ENCODE results near the gene CAPNS1. TPM values are rescaled to one million over a fixed set of nuclear protein-coding genes. Genes with fewer than 3 reads are reported as not detected.

Gene CAPNS1
- polyA plus RNA-seq: 1,000 to 10,000 TPM in 1 of 4 donors, 100 to 1,000 TPM in 3; 600 to 1,094 (median 775) TPM
- long read RNA-seq, donor 1, transcript CAPNS1-201 (11 exons, 1,918 nt): major isoform, 99 of 317 reads
- long read RNA-seq, donor 1, partial matches to known transcripts: 172 of 317 reads
- long read RNA-seq, donor 1, other reads (novel, unspliced or antisense): 45 of 317 reads
- long read RNA-seq, donor 2, transcript CAPNS1-201 (11 exons, 1,918 nt): major isoform, 28 of 43 reads
- long read RNA-seq, donor 2, partial matches to known transcripts: 7 of 43 reads
- long read RNA-seq, donor 2, other reads (novel, unspliced or antisense): 8 of 43 reads
- long read RNA-seq, donor 3, transcript CAPNS1-201 (11 exons, 1,918 nt): major isoform, 29 of 103 reads
- long read RNA-seq, donor 3, partial matches to known transcripts: 68 of 103 reads
- long read RNA-seq, donor 3, other reads (novel, unspliced or antisense): 5 of 103 reads
- long read RNA-seq, donor 4, partial matches to known transcripts: 0 of 2 reads
- long read RNA-seq, donor 4, other reads (novel, unspliced or antisense): 0 of 2 reads
- long read RNA-seq, donor 5, transcript CAPNS1-201 (11 exons, 1,918 nt): major isoform, 14 of 46 reads
- long read RNA-seq, donor 5, partial matches to known transcripts: 32 of 46 reads
- long read RNA-seq, donor 5, other reads (novel, unspliced or antisense): 0 of 46 reads
- long read RNA-seq, donor 6, transcript CAPNS1-201 (11 exons, 1,918 nt): major isoform, 50 of 100 reads
- long read RNA-seq, donor 6, partial matches to known transcripts: 36 of 100 reads
- long read RNA-seq, donor 6, other reads (novel, unspliced or antisense): 13 of 100 reads
- long read RNA-seq, donor 7, transcript CAPNS1-201 (11 exons, 1,918 nt): major isoform, 106 of 1,979 reads
- long read RNA-seq, donor 7, partial matches to known transcripts: 1,763 of 1,979 reads
- long read RNA-seq, donor 7, other reads (novel, unspliced or antisense): 107 of 1,979 reads
- long read RNA-seq, donor 8, transcript CAPNS1-201 (11 exons, 1,918 nt): major isoform, 9 of 14 reads
- long read RNA-seq, donor 8, partial matches to known transcripts: 5 of 14 reads
- long read RNA-seq, donor 8, other reads (novel, unspliced or antisense): 0 of 14 reads
- long read RNA-seq, donor 9, transcript CAPNS1-201 (11 exons, 1,918 nt): major isoform, 11 of 33 reads
- long read RNA-seq, donor 9, partial matches to known transcripts: 15 of 33 reads
- long read RNA-seq, donor 9, other reads (novel, unspliced or antisense): 7 of 33 reads
- long read RNA-seq, donor 10, transcript CAPNS1-201 (11 exons, 1,918 nt): major isoform, 41 of 107 reads
- long read RNA-seq, donor 10, partial matches to known transcripts: 43 of 107 reads
- long read RNA-seq, donor 10, other reads (novel, unspliced or antisense): 19 of 107 reads

DNA sequence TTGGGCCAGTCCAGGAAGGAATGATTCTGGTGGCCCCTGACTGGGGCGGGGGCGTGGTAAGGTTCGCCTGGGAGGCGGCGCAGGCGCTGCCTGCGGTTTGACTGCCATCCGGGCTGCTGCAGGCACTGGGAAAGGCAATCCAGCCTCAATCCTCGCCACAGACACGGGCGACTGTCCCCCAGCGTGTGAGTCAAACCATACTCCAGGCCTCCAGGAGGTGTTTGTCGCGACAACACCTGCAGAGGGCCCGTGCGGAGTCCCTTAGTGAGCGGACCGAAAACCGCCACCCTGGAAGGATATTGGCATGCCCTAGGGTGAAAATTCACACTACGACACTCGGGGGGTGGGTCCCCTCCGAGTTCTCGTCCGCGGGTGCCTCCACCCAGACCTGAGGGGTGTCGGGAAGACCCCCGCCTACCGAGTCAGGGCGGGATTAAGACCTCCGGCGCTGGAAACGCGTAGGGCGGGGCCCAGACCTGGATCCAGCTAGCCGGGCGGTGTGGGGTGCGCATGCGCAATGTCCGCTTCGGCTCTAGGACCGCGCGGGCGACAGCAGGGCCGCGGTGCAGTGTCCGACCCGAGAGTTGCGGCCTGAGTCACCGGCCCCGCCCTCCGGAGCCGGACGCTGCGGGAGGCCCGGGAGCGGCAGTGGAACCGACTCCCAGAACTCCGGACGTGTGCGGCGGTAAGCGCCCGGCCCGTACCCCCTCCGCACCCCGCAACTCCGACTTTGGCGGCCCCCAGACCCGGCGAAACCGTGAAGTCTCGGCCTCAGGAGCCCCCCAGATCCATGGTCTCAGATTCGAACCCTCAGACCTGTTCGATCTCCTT lies at the start of gene CAPNS1:
TSS of gene CAPNS1 (plus strand) at position 594 of the 831 bp plus-strand sequence. CDS start 946 bp downstream, outside the sequence.
- H3K36me3 ChIP-seq (ENCODE audit: control insufficient read depth in 3 of 3, insufficient read depth in 2 of 3, low read depth in 1 of 3, low read length in 3 of 3): peaks cover 5 to 28% (median 12%) of the 10 kb centered on the region in 3 donors
- peaks cover 0 to 3% of the 10 kb centered on the region in 2 donors for H3K9me3 ChIP-seq (ENCODE audit: control insufficient read depth in 2 of 2, insufficient read depth in 1 of 2, low read depth in 1 of 2, low read length in 1 of 2)
- DNase-seq: peak; percentile 96 to 99
- H3K27ac ChIP-seq (ENCODE audit: low read depth in 1 of 3, low read length in 2 of 3): peak within 1 kb of the TSS; percentile 87 to 99 (median 94)
- H3K4me3 ChIP-seq (ENCODE audit: low read depth in 1 of 3, low read length in 3 of 3): peak within 1 kb of the TSS; percentile 63 to 79 (median 72)
- H3K27me3 ChIP-seq (ENCODE audit: control insufficient read depth in 3 of 3, insufficient read depth in 3 of 3, low read length in 3 of 3): no peaks in the 10 kb centered on the region
- 0% methylated on average over 66 to 75 of the region's 75 CpGs for WGBS, 3 donors
- peaks cover 5 to 15% (median 6%) of the 10 kb centered on the region in 3 donors for H3K4me1 ChIP-seq (ENCODE audit: control insufficient read depth in 3 of 3, insufficient read depth in 2 of 3, low read depth in 1 of 3, low read length in 2 of 3)
- no peak for FAIRE-seq

DNA sequence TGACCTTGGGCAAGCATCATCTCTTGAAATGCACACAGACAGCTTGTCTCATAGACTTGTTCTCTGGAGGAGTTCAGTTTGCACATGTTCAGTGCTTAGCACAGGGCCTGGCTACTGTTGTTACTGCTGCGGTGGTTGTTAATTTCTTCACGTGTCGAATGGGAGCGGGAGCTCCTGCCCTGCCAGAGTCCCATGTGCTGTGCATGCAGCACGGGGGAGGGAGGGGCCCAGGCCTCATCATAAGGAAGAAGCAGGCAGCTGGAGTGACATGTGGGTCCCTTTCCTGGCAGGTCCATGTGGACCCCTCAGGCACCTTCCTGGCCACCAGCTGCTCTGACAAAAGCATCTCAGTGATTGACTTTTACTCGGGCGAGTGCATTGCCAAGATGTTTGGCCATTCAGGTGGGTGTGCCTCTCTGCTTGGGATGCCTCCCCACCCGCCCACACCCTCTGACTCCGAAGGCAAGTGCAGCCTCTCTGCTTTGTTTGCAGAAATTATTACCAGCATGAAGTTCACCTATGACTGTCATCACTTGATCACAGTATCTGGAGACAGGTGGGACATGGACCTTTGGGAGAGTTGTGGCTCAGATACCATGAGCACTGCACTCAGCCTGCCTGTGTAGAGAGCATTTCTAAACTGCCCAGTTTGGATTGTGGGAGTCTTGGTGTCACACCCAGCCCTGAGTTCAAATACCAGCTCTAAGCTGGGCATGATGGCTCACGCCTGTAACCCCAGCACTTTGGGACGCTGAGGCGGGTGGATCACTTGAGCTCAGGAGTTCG lies 48.8 kb upstream of the CAPNS1 start:
- peaks cover 0 to 42% (median 0%) of the 10 kb centered on the region in 3 donors for H3K36me3 ChIP-seq (ENCODE audit: control insufficient read depth in 3 of 3, insufficient read depth in 2 of 3, low read depth in 1 of 3, low read length in 3 of 3)
- WGBS, 3 donors: 80 to 85% (median 81%) methylated on average over 13 of the region's 13 CpGs
- H3K27ac ChIP-seq (ENCODE audit: low read depth in 1 of 3, low read length in 2 of 3): no peak overlapping the region
- FAIRE-seq (no peak), DNase-seq (no peak)
- no peaks in the 10 kb centered on the region for H3K27me3 ChIP-seq (ENCODE audit: control insufficient read depth in 3 of 3, insufficient read depth in 3 of 3, low read length in 3 of 3)
- H3K9me3 ChIP-seq (ENCODE audit: control insufficient read depth in 2 of 2, insufficient read depth in 1 of 2, low read depth in 1 of 2, low read length in 1 of 2): no peaks in the 10 kb centered on the region
- H3K4me1 ChIP-seq (ENCODE audit: control insufficient read depth in 3 of 3, insufficient read depth in 2 of 3, low read depth in 1 of 3, low read length in 2 of 3): no peaks in the 10 kb centered on the region
- H3K4me3 ChIP-seq (ENCODE audit: low read depth in 1 of 3, low read length in 3 of 3): no peak overlapping the region

DNA sequence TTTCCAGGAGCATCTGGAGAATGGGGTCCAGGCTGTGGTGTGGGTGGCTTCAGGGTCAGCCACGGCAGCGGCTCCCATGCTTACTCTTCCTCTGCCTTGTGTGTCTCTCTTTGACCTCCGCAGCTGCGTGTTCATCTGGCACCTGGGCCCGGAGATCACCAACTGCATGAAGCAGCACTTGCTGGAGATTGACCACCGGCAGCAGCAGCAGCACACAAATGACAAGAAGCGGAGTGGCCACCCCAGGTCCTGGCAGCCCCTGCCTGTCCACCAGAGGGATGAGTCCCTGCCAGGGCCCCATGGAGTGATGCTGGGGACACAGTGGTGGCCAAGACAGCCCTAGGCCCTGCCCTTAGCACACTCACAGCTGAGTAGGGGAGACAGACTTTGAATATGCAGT lies 47.3 kb upstream of the CAPNS1 start:
- Histone ChIP-seq H3K27ac (ENCODE audit: low read depth in 1 of 3, low read length in 2 of 3) (no peak overlapping the region), H3K27me3 (ENCODE audit: control insufficient read depth in 3 of 3, insufficient read depth in 3 of 3, low read length in 3 of 3) (no peaks in the 10 kb centered on the region), H3K9me3 (ENCODE audit: control insufficient read depth in 2 of 2, insufficient read depth in 1 of 2, low read depth in 1 of 2, low read length in 1 of 2) (no peaks in the 10 kb centered on the region), H3K4me3 (ENCODE audit: low read depth in 1 of 3, low read length in 3 of 3) (no peak overlapping the region), H3K36me3 (ENCODE audit: control insufficient read depth in 3 of 3, insufficient read depth in 2 of 3, low read depth in 1 of 3, low read length in 3 of 3) (peaks cover 0 to 40% (median 0%) of the 10 kb centered on the region in 3 donors), H3K4me1 (ENCODE audit: control insufficient read depth in 3 of 3, insufficient read depth in 2 of 3, low read depth in 1 of 3, low read length in 2 of 3) (no peaks in the 10 kb centered on the region)
- FAIRE-seq: no peak
- WGBS, 3 donors: 93 to 97% (median 95%) methylated on average over 6 to 7 of the region's 7 CpGs
- no peak for DNase-seq

DNA sequence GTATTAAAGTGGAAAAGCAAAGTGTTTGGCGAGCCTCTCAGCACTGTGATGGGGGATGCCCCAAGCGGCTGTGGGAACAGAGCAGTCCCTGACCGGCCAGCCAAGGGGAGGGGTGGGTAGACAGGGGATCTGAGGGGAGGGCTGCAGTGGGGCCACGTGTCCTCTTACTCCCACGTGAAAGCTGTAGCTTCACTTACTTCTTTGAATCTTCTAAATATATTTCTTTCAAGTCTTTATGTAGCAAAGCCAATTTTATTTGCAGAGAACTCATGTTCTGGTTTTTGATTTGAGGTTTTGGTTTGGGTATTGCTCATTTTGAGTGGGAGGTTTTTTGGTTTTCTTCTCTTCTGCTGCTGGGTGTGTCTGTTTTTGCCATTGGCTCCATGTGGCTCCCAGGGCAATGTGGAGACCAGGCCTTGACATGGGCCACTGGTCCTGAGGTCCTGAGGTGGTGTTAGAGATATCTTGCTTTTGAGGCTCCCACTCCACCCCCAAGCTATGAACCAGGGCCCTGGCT lies 46.7 kb upstream of the CAPNS1 start:
- Histone ChIP-seq H3K27ac (ENCODE audit: low read depth in 1 of 3, low read length in 2 of 3) (no peak overlapping the region), H3K27me3 (ENCODE audit: control insufficient read depth in 3 of 3, insufficient read depth in 3 of 3, low read length in 3 of 3) (no peaks in the 10 kb centered on the region), H3K9me3 (ENCODE audit: control insufficient read depth in 2 of 2, insufficient read depth in 1 of 2, low read depth in 1 of 2, low read length in 1 of 2) (no peaks in the 10 kb centered on the region), H3K4me1 (ENCODE audit: control insufficient read depth in 3 of 3, insufficient read depth in 2 of 3, low read depth in 1 of 3, low read length in 2 of 3) (no peaks in the 10 kb centered on the region), H3K4me3 (ENCODE audit: low read depth in 1 of 3, low read length in 3 of 3) (no peak overlapping the region), H3K36me3 (ENCODE audit: control insufficient read depth in 3 of 3, insufficient read depth in 2 of 3, low read depth in 1 of 3, low read length in 3 of 3) (peaks cover 0 to 40% (median 0%) of the 10 kb centered on the region in 3 donors)
- no peak for DNase-seq
- WGBS, 3 donors: 84 to 86% (median 85%) methylated on average over 5 of the region's 5 CpGs
- FAIRE-seq: no peak

DNA sequence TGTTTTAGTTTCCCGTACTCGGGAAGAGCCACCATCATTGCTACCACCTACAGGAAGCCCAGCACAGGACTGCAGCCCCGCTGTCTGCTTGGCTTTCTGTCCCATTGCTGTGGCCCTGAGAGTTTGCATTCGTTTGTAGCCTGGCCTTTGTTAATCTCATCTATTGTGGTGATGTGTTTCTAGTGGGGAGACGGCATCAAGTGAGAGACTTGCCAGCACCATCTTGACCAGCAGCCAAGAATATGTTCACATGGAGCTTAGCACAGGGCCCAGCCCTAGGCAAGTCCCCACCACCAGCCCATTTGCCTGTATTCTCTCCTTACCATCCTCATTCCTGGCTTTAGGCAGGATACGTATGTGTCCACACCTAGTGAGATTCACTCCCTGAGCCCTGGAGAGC lies 46.2 kb upstream of the CAPNS1 start:
- FAIRE-seq: no peak
- 64 to 91% (median 73%) methylated on average over 6 of the region's 6 CpGs for WGBS, 3 donors
- H3K27ac ChIP-seq (ENCODE audit: low read depth in 1 of 3, low read length in 2 of 3): no peak overlapping the region

DNA sequence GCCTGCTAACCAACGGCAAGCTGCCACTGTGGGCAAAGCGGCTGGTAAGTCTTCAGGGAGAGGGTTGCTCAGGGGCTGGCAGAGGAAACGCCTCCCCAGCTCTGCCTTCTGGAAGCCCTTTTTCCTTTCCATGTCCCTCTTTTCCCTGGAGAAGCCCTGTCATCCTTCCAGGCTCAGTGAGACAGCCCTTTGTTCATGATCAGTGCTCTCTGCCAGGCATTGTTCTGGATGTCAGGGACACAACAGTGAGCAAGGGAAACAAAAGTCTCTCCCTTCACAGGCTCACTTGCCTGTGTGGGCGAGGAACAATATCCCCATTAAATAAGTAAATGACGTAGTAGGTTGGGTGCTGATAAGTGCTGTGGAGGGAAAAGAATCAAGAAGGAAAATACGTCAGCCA lies 42.8 kb upstream of the CAPNS1 start:
- DNase-seq: no peak
- no peak for FAIRE-seq
- Histone ChIP-seq H3K27ac (ENCODE audit: low read depth in 1 of 3, low read length in 2 of 3) (no peak overlapping the region), H3K27me3 (ENCODE audit: control insufficient read depth in 3 of 3, insufficient read depth in 3 of 3, low read length in 3 of 3) (no peaks in the 10 kb centered on the region), H3K36me3 (ENCODE audit: control insufficient read depth in 3 of 3, insufficient read depth in 2 of 3, low read depth in 1 of 3, low read length in 3 of 3) (peaks cover 0 to 34% (median 2%) of the 10 kb centered on the region in 3 donors), H3K9me3 (ENCODE audit: control insufficient read depth in 2 of 2, insufficient read depth in 1 of 2, low read depth in 1 of 2, low read length in 1 of 2) (no peaks in the 10 kb centered on the region), H3K4me3 (ENCODE audit: low read depth in 1 of 3, low read length in 3 of 3) (no peak overlapping the region), H3K4me1 (ENCODE audit: control insufficient read depth in 3 of 3, insufficient read depth in 2 of 3, low read depth in 1 of 3, low read length in 2 of 3) (no peaks in the 10 kb centered on the region)
- 93 to 97% (median 95%) methylated on average over 6 of the region's 6 CpGs for WGBS, 3 donors

More for the DNA sequence above, 46.2 kb upstream of the CAPNS1 start:
- H3K4me3 ChIP-seq (ENCODE audit: low read depth in 1 of 3, low read length in 3 of 3): no peak overlapping the region
- H3K27me3 ChIP-seq (ENCODE audit: control insufficient read depth in 3 of 3, insufficient read depth in 3 of 3, low read length in 3 of 3): no peaks in the 10 kb centered on the region
- peaks cover 0 to 35% (median 0%) of the 10 kb centered on the region in 3 donors for H3K36me3 ChIP-seq (ENCODE audit: control insufficient read depth in 3 of 3, insufficient read depth in 2 of 3, low read depth in 1 of 3, low read length in 3 of 3)
- DNase-seq: no peak
- H3K4me1 ChIP-seq (ENCODE audit: control insufficient read depth in 3 of 3, insufficient read depth in 2 of 3, low read depth in 1 of 3, low read length in 2 of 3): no peaks in the 10 kb centered on the region
- H3K9me3 ChIP-seq (ENCODE audit: control insufficient read depth in 2 of 2, insufficient read depth in 1 of 2, low read depth in 1 of 2, low read length in 1 of 2): no peaks in the 10 kb centered on the region
